ENCODE data around the gene APLP2.

DNA sequence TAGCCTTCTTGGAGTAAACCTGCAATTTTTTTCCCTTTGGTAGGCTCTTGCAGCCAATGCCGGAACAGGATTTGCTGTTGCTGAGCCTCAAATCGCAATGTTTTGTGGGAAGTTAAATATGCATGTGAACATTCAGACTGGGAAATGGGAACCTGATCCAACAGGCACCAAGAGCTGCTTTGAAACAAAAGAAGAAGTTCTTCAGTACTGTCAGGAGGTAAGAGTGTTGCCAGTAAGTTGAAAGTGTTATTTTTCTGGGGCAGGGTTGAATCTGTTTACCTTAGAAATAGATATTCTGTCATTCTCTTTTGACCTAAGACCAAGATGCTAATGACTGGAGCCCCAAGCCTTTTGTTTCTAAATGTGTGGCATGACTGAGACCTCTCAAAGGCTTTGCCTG is 39.7 kb downstream of the APLP2 start:
- TF ChIP-seq, protein P1, sequence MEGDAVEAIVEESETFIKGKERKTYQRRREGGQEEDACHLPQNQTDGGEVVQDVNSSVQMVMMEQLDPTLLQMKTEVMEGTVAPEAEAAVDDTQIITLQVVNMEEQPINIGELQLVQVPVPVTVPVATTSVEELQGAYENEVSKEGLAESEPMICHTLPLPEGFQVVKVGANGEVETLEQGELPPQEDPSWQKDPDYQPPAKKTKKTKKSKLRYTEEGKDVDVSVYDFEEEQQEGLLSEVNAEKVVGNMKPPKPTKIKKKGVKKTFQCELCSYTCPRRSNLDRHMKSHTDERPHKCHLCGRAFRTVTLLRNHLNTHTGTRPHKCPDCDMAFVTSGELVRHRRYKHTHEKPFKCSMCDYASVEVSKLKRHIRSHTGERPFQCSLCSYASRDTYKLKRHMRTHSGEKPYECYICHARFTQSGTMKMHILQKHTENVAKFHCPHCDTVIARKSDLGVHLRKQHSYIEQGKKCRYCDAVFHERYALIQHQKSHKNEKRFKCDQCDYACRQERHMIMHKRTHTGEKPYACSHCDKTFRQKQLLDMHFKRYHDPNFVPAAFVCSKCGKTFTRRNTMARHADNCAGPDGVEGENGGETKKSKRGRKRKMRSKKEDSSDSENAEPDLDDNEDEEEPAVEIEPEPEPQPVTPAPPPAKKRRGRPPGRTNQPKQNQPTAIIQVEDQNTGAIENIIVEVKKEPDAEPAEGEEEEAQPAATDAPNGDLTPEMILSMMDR (IDR thresholded peaks at IDR 0.05) = no peak
- TF ChIP-seq POLR2A (IDR thresholded peaks at IDR 0.05) = no peak
